Sigmoid colon (tissue), 4 donors: ENCODE results near the gene TCEAL1.

Experiments used
- EP300 ChIP-seq, 4 donors: sonication (generic); formaldehyde crosslinking; IDR thresholded peaks; one replicate each; pipeline ENCODE4 v1.6.1; 2017; ENCODE audit warnings: antibody characterized with exemption in 4 of 4
- POLR2A ChIP-seq, 2 donors: fragments of 450-650 bp; IDR thresholded peaks; one replicate each; pipeline ENCODE4 v1.6.1; 2016; ENCODE audit warnings: antibody characterized with exemption in 2 of 2, mild to moderate bottlenecking in 2 of 2, moderate library complexity in 2 of 2

DNA sequence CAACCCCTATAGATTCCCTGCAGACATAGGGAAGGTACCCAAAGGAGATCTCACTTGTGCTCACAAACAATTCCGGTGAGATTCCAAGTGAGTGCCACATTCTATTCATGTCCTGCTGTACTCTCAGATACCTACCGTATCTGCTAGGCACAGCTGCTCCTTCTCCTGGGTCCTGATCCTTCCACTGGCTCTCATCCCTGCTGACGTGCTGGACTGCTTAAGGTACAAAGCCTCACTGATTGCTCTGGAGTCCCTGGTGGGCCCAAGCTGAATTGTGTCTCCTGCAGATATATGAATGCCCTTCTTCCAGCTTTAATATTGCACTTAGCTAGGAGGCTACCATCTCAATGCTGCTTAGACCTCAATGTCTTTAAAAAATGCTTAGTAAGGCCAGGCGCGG is 2.4 kb downstream of the TCEAL1 start:
- TF ChIP-seq EP300 (IDR thresholded peaks at IDR 0.05) = no peak
- TF ChIP-seq POLR2A (IDR thresholded peaks at IDR 0.05) = no peak
